HG02588 (cell line): ENCODE data around the gene FAM184A.
"Not testable (repeated sequence)": the region's sequence is repeated elsewhere in the genome, so short reads cannot be mapped to it uniquely, and the experiment has no call there.

Source experiments
- ATAC-seq: cut with Tn5 transposase; IDR thresholded peaks from one replicate; pipeline ENCODE4 v1.9.1; 2021; ENCODE audit warnings: mild to moderate bottlenecking, moderate library complexity; ENCODE audit not compliant: unreplicated experiment

Gene FAM184A, protein sequence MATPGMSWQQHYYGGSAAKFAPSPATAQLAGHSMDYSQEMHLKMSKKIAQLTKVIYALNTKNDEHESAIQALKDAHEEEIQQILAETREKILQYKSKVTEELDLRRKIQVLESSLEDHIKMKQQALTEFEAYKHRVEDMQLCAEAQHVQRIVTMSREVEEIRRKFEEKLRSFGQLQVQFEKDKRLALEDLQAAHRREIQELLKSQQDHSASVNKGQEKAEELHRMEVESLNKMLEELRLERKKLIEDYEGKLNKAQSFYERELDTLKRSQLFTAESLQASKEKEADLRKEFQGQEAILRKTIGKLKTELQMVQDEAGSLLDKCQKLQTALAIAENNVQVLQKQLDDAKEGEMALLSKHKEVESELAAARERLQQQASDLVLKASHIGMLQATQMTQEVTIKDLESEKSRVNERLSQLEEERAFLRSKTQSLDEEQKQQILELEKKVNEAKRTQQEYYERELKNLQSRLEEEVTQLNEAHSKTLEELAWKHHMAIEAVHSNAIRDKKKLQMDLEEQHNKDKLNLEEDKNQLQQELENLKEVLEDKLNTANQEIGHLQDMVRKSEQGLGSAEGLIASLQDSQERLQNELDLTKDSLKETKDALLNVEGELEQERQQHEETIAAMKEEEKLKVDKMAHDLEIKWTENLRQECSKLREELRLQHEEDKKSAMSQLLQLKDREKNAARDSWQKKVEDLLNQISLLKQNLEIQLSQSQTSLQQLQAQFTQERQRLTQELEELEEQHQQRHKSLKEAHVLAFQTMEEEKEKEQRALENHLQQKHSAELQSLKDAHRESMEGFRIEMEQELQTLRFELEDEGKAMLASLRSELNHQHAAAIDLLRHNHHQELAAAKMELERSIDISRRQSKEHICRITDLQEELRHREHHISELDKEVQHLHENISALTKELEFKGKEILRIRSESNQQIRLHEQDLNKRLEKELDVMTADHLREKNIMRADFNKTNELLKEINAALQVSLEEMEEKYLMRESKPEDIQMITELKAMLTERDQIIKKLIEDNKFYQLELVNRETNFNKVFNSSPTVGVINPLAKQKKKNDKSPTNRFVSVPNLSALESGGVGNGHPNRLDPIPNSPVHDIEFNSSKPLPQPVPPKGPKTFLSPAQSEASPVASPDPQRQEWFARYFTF

DNA sequence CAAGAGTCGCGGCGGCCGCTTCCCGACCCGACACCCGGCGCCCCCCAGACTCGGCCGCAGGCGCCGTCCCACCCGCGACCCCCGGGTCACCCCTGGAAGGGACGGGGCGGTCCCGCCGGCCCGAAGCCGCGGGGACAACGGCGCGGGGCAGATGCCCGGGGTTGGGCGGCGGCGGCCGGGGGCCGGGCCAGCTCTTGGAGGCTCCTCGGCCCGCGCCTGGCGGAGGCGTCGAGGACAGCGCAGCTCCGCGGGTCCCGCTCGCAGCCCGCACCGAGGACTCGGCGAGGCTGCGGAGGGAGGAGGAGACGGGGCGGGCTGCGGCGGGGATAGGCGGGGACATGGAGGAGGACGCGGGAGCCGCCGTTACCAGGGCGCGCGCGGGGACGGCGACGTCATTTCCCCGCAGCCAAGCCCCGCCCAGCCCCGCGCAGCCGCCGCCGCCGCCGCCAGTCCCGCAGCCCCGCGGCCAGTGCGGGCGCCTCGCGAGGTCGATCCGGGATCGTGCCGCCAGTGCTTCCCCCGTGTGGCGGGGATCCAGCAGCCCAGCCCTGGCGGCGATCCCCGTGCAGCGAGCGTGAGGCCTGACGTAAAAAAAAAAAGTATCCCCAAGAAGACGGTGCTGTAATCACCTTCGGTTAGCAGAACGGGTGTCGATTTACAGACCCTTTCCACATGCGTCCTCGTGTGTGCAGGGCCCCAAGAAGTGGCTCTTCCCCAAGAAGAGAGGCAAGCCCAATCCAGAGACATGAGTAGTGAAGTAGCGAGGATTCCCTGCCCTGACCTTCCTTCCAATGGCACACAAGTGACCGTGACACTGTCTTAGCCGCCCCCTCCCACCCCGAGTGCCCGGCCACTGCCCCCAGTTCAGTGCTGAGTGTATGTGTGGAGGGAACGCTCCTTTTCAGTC, at the start of gene FAM184A:
FAM184A (minus strand) TSS at position 289 of the 907 bp plus-strand sequence. CDS start 365 bp downstream, outside the sequence.
- peak; percentile 66 for ATAC-seq

DNA sequence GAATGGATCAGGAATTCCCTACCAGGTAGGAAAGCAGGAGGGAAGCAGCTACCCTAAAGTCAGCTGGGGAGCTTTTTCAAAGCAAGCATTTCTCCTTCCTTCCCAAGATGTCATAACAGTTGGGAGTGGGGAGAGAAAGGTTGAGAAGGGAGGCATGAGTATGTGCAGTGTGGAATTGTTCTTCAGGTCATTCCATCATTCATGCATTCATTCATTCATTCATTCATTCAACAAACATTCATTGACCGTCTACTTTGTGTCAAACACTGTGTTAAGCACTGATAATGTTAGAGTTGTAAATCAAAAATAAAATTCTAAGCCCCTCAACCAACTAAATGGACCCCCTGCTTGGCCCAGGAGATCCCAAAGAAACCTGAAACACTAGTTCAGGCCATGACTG, 49.2 kb upstream of the FAM184A start:
- ATAC-seq = no peak

DNA sequence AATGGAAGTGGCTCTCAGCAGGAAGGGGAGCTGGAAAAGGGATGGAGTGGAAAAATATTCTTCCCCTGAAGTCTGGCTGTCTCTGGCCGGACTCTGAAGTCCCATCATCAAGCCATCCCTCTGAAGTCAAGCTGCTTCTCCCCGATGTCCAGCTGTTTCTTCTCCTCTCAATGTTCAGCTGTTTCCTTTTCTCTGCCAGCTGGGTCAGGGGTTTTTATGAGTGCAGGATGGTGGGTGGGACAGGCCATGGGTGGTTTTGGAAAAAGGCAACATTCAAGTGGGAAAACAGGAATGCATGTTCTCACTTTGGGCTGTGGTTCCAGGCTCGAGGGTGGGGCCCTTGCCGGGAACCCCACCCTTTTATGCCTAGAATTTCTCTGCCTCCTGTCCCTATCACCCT, 48.4 kb upstream of the FAM184A start:
- ATAC-seq = no peak

DNA sequence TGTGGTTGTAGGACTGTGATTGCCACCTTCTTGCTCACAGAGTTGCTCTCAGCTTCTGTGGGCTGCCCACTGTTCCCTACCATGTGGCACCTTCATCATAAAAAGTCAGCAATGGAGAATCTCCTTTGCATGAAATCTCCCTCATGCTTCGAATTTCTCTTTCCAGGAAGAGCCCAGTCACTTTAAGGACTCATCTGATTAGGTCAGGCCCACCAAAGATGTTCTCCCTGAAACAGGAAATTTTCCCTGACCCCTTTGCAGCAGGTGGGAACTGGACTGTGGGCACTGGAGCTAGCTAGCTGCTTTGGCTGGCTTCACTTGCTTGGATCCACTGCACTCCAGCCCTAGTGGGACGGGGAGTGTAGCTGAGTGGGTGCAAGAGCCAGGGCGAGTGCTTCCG, 47.7 kb upstream of the FAM184A start:
- ATAC-seq = no peak

DNA sequence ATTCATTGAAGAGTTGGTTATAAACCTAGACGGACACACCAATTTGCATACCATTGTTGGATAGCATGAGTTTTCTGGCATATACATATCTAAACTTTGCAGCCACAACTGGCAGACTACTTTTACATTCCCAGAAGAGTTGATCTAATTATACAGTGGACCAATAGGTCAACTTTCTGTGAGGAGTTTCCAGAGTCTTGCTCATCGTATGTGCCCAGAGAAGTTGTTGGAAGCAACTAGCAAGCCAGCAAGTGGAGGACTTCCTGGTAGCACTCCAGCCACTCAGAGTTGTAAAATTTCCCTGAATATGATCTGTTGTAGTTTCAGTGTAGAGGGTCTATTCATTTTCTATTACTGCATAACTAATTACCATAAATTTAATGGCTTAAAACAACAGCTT, 47.1 kb upstream of the FAM184A start:
- no peak for ATAC-seq

DNA sequence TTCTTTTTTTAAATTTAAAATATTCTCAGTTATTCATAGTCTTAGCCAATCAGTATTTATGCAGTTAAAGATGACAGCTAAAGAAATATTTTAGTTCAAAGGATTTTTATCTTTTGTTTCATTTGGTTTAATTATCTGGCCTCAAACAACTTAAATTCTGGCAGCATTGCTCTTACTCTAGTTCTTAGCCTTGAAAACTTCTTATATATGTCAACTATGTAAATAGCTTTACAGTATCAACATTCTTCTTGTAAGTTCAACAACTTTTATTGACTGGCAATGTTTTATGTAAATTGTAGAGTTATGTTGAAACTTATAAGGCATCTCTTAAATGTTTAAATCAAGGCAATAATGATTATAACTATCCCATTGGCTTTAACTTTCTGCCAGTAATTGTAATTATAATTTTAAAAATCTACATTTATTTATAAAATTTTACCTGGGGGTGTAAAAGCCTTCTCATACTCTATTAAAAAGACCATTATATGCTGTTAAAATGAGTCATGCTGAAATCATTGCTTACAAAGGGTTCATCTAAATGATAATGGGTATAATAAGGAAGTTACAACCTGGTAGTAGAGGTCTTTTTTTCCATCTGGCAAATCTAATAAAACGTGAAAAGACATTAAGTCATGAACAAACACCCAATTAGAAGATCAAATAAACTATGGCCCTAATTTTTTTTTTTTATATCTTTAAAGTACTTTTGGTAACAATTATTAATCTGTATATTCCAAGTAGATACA, 45.8 kb upstream of the FAM184A start:
- ATAC-seq = no peak

DNA sequence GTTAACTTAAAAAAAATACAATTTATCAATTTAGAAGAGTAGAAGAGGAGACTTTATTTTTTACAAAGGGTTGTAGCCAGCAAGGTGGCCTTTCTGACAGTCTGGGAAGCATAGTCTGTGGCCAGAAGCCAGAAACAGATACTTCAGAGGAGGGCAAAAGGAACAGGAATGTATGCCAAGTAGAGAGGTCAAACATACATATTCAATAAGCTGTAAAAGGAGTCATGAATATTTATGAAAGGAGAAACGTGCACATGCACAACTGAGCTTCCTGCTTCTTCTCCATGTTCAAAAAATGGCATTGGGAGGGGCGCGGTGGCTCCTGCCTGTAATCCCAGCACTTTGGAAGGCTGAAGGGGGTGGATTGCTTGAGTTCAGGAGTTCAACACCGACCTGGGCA, 43.9 kb upstream of the FAM184A start:
- no peak for ATAC-seq

DNA sequence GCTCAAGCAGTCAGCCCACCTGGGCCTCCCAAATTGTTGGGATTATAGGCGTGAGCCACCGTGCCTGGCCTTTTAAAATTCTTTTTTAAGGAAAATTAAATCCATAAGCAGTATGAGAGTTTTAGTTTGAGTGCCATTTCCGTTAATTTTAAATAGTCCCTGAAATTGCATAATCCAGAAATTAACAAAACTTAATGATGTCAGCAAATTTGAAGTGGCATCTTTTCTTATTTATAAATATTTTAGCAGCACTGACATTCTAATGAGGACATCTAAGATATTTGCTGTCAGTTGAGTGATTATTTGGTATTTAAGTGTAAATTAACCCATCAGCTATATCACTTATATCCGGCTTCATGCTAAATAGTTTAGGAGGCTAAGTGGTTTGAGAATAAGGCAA, 42.9 kb upstream of the FAM184A start:
- no peak for ATAC-seq

DNA sequence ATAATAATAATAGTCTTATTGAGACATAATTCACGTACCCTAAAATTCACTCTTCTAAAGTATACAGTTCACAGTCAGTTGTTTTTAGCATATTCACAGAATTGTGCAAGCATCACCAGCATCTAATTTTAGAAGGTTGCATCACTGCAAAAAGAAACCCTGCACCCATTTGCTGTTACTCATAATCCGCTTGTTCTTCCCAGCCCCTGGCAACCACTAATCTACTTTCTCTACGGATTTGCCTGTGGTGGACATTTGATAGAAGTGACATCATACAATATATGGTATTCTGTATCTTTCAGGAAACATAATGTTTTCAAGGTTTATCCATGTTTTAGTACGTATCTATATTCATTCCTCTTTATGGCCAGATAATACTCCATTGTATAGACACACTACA, 41.5 kb upstream of the FAM184A start:
- no peak for ATAC-seq

DNA sequence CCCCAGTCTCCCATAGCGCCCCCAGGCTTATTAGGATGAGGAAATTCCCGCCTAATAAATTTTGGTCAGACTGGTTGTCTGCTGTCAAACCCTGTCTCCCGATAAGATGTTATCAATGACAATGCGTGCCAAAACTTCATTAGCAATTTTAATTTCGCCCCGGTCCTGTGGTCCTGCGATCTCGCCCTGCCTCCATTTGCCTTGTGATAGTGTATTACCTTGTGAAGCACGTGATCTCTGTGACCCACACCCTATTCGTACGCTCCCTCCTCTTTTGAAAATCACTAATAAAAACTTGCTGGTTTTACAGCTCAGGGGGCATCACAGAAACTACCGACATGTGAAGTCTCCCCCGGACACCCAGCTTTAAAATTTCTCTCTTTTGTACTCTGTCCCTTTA, 40.6 kb upstream of the FAM184A start:
- ATAC-seq = not testable (repeated sequence)

DNA sequence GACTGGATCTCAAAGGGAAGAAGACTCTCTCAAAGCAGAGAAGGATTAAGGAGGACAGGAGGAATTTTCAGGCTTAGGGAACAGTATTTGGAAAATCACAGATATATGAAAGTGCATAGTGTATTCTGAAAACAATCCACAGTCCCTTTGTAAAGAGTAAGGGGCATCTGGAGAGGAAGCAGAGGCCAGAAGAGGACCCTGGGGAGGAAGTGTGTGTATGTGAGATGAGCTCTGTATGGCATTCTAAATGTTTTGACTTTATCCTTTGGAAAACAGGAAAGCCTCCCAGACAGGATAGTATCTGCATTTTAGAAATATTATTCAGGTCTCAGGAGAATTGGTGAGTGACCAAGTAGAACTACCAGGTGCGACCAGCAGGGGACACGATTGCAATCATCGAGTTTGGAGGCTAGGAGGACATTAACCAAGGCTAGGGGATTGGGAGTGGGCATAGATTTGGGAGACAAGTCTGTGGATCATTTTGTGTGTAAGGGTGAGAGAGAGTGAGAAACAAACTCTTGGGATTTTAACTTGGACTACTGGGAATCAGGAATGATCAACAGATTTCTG, 38.3 kb upstream of the FAM184A start:
- no peak for ATAC-seq

DNA sequence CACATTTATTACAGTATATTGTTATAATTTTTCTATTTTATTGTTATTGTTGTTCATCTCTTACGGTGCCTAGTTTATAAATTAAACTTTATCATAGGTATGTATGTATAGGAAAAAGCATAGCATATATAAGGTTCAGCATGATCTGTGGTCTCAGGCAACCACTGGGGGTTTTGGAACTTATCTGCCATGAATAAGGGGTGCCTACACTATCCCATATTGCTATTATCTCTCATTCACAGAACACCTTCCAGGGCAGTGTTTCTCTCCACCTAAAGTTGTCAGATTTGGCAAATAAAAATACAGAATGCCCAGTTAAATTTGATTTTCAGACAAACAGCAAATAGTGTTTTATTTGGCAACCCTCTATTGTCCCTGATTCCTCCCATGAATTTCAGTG, 35.5 kb upstream of the FAM184A start:
- no peak for ATAC-seq

DNA sequence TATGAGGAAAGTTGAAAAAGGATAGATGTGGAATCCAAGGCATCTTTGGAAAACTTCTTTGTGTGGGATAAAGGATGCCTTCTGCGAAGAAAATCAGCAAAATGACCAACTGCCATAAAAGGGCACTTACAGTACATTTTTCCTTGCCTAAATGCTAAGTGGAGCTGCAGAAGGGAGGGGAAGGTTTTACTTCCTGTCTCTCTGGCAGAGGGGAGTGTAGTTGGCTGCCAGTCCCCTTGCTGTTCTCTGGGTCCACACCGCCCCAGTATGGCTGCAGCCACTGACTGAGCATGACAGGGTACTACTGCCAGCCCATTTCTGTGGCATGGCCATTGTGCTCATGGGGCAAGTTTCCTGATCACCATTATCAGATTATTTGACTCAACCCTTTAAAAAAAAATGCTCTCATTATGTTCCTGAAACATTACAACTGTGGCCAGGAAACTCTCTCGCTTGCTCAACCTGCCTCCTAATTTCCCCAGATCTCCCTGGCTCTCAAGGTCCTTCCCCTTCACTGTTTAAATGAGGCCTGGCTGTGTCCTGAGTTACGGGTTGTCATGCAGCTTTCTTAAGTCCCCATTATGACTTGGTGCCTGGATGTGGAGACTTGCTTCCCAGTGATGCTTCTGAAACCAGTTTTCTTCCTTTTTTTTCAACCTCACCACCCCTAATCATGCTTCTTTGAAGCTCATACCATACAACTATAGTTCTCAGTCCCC, 34.5 kb upstream of the FAM184A start:
- no peak for ATAC-seq

DNA sequence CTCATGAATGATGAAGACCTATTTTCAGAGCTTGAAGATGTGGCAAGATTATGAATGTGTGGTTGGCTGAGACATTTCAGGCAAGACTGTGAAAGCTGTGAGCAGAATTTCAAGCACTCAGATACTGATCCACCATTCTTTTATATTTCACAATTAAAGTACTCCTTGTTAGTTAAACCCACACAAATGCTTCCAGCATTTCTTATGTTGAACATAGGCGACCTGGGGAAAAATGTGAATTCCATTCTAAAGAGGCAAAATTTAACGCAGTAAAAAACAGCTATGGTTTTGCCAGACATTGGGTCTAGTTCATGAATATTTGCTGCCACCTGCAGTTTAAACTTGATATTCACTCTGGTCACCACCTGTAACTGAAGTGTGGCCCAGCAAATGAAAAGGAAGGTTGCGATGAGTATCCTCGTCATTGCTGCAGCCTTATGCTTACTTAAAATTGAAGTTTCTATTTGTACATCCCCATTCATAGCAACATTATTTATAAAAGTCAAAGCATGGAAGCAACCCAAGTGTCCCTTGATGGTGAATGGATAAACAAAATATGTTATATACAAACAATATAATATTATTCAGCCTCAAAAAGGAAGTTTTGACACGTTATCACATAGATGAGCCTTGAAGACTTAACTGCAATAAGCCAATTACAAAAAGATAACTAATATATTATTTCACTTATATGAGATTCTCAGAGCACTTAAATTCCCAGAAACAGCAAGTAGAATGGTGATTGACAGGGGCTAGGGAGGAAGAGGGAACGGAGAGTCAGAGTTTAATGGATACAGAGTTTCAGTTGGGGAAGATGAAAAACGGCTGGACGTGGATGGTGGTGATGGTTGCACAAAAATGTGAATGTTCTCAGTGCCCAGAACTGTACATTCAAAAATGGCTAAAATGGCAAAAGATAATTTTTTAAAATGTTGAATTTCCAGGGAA, 32.4 kb upstream of the FAM184A start:
- ATAC-seq = no peak

DNA sequence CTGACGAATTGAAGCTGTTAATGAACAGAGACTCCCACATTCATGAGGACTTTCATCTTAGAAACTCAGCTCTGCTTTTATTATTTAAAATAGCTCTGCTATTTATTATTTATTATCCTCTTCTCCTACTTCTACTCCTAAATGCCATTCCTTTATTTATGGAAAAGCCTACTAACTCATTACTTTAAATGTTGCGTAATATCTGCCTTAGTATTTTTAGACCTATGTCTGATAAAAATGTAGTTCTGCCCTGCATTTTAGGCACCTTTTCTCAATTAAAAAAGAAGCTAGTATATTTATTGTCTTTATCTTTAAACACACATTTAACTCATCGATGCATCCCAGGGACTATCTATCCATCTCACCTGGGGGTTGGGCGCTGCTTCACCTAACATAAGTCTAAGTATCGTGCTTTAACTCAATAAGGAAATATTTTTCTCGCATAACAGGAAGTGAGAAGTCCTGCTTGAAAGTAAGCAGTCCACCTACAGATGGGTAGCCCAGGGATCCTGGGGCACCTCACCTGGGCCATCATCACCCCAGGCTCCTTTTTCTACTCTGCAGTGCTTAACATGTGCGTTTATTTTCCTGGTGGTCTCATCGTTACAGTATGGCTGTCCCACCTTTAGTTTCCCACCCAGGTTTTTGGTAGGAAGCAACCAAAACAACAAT, 31.3 kb upstream of the FAM184A start:
- ATAC-seq = no peak

DNA sequence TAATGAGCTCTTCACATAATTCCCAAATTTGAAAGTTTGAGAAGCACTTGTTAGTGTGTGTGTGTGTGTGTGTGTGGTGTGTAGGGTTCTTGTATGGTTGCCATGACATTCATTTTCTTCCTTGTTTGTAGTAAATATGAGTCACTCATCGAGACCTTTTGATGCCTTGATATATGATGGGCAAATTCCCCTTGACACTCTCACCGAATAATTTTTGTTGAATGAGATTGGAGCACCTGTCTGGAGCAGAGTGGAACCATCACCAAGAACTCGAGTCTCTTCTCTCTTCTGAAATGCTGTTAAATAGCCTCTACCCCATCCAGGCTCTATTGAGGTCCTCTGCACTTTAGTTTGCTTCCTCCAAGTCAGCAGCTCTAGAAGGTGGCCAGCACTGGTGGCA, 29.6 kb upstream of the FAM184A start:
- no peak for ATAC-seq

DNA sequence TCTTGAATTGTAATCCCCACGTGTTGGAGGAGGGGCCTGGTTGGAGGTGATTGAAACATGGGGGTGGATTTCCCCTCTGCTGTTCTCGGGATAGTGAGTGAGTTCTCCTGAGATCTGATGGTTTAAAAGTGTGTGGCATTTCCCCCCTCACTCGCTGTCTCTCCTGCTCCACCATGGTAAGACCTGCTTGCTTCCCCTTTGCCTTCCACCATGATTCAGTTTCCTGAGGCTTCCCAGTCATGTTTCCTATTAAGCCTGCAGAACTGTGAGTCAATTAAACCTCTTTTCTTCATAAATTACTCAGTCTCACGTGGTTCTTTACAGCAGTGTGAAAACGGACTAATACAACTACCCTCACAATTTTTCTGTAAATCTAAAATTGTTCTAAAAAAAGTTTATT, 26.8 kb upstream of the FAM184A start:
- no peak for ATAC-seq
